Bronchus fibroblast of lung (primary cell): Measurements from ENCODE around the gene MAML3. TPM values are rescaled to one million over a fixed set of nuclear protein-coding genes. Genes with fewer than 3 reads are reported as not detected.

ENCODE experiments used
- total RNA-seq: library from RNA; depleted of rRNA; stranded (reverse); fragments of >200 nt; gene quantifications from 2 replicates; pipeline ENCODE4 v1.2.3, GENCODE V29; 2015

Gene MAML3
- total RNA-seq: 1.7 and 1.8 TPM in 2 replicates

GRCh38 chr4:140153718-140154571, at the start of gene MAML3:
TSS of gene MAML3 (minus strand) at chr4:140154184. CDS start at chr4:140153327, 857 bp downstream.

Other genes with a start within 250 kb of the MAML3 start
- gene SCOC, start 219.5 kb upstream of the MAML3 start, total RNA-seq: 36.0 and 46.2 TPM in 2 replicates